ENCODE data around the gene HDAC8.

The HDAC8 gene

GRCh38 chrX:72280321-72280845 lies 292.3 kb downstream of the HDAC8 start:
- Histone ChIP-seq H3F3A (ENCODE audit: low read depth) (no peaks in the 10 kb centered on the region), H3K4me1 (ENCODE audit: insufficient read depth, low read length, poor library complexity, severe bottlenecking) (peaks cover 3% of the 10 kb centered on the region), H3K4me2 (ENCODE audit: low read depth, low read length, poor library complexity, severe bottlenecking) (no peak overlapping the region), H3K79me2 (ENCODE audit: insufficient read depth, low read length) (peaks cover 18% of the 10 kb centered on the region), H3K9me3 (ENCODE audit: insufficient read depth, low read depth, low read length) (no peaks in the 10 kb centered on the region), H3K9me2 (replicated peaks; ENCODE audit: low read depth, low read length) (no peaks in the 10 kb centered on the region), H4K20me1 (ENCODE audit: insufficient read depth, low read length, poor library complexity, severe bottlenecking) (peaks cover 10% of the 10 kb centered on the region), H3K27me3 (ENCODE audit: insufficient read depth, low read length, poor library complexity, severe bottlenecking) (peaks cover 7% of the 10 kb centered on the region), H3K36me3 (ENCODE audit: insufficient read depth, low read length) (0 out of 2 replicates have a peak, but pooled peaks cover 2% of the 10 kb centered on the region), H3K9ac (ENCODE audit: low read depth, low read length, poor library complexity, severe bottlenecking) (no peak overlapping the region), H2AFZ (ENCODE audit: low read length) (no peak overlapping the region), H3K4me3 (ENCODE audit: low read length, poor library complexity, severe bottlenecking) (no peak overlapping the region)
- TF ChIP-seq EZH2phosphoT487 (IDR thresholded peaks at IDR 0.05; ENCODE audit: borderline replicate concordance) = no peak
- TF ChIP-seq, protein P1, sequence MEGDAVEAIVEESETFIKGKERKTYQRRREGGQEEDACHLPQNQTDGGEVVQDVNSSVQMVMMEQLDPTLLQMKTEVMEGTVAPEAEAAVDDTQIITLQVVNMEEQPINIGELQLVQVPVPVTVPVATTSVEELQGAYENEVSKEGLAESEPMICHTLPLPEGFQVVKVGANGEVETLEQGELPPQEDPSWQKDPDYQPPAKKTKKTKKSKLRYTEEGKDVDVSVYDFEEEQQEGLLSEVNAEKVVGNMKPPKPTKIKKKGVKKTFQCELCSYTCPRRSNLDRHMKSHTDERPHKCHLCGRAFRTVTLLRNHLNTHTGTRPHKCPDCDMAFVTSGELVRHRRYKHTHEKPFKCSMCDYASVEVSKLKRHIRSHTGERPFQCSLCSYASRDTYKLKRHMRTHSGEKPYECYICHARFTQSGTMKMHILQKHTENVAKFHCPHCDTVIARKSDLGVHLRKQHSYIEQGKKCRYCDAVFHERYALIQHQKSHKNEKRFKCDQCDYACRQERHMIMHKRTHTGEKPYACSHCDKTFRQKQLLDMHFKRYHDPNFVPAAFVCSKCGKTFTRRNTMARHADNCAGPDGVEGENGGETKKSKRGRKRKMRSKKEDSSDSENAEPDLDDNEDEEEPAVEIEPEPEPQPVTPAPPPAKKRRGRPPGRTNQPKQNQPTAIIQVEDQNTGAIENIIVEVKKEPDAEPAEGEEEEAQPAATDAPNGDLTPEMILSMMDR (conservative IDR thresholded peaks at IDR 0.05; ENCODE audit: low read length) = no peak

Measured in Loucy (cell line).